Prostate gland (tissue), 2 donors: ENCODE data around the gene AP3B1. TPM values are rescaled to one million over a fixed set of nuclear protein-coding genes. Genes with fewer than 3 reads are reported as not detected.
"Not testable (repeated sequence)": the region's sequence is repeated elsewhere in the genome, so short reads cannot be mapped to it uniquely, and the experiment has no call there.

ENCODE experiments used
- DNase-seq: peaks from one replicate; pipeline ENCODE4 v3.0.0-alpha.2; 2019; ENCODE audit warnings: low spot score
- H3K27ac ChIP-seq, 2 donors: fragments of 200-600 bp; sonication (generic); 2 replicates each; pipeline ENCODE4 v1.5.1; 2017 to 2019
- H3K27me3 ChIP-seq: fragments of 200-600 bp; sonication (generic); replicated peaks from 2 replicates; pipeline ENCODE4 v1.5.1; 2019; ENCODE audit not compliant: insufficient read depth
- H3K36me3 ChIP-seq, 2 donors: fragments of 200-600 bp; sonication (generic); 1 replicate in 1 of 2; 2 replicates in 1 of 2; pipeline versions ENCODE4 v1.5.1 to v1.8.1; 2017 to 2019
- H3K4me1 ChIP-seq: fragments of 200-600 bp; sonication (generic); replicated peaks from 2 replicates; pipeline ENCODE4 v1.5.1; 2019
- H3K4me3 ChIP-seq, 2 donors: fragments of 200-600 bp; sonication (generic); 2 replicates each; pipeline ENCODE4 v1.5.1; 2017 to 2019
- H3K9me3 ChIP-seq: fragments of 200-600 bp; sonication (generic); 2 replicates; pipeline ENCODE4 v1.5.1; 2017
- CTCF ChIP-seq, 4 experiments: fragments of 200-600 bp in 2 of 4; fragments of 450-650 bp in 2 of 4; sonication (generic) in 2 of 4; IDR thresholded peaks; 1 replicate in 3 of 4; 2 replicates in 1 of 4; pipeline ENCODE4 v1.5.1; 2016 to 2019; ENCODE audit warnings: antibody characterized with exemption in 4 of 4, mild to moderate bottlenecking in 2 of 4, moderate library complexity in 2 of 4
- POLR2A ChIP-seq: fragments of 450-650 bp; IDR thresholded peaks from one replicate; pipeline ENCODE4 v1.6.1; 2016; ENCODE audit warnings: antibody characterized with exemption, mild to moderate bottlenecking
- POLR2AphosphoS5 ChIP-seq: sonication (generic); formaldehyde crosslinking; IDR thresholded peaks from one replicate; pipeline ENCODE4 v1.6.1; 2017; ENCODE audit warnings: antibody characterized with exemption
- WGBS: methylation state at CpG from one replicate; pipeline ENCODE4 v1.1.5; 2018; 5-methylcytosine and 5-hydroxymethylcytosine counted together
- intact Hi-C: fragments of 100-400 bp; cut with DNase I; formaldehyde crosslinking; loops from one replicate; pipeline ENCODE4 v1.14.2; 2022
- total RNA-seq, 2 donors: library from RNA; depleted of rRNA; stranded (reverse); fragments of >200 nt; gene quantifications; one replicate each; pipeline ENCODE4 v1.1.0, GENCODE V29; 2016

The AP3B1 gene
- total RNA-seq, 2 donors from 2014 or later, result 33.1 to 60.5 TPM

- Histone ChIP-seq H3K4me1 (no peaks in the 10 kb centered on the region), H3K9me3 (no peaks in the 10 kb centered on the region), H3K36me3 (no peaks in the 10 kb centered on the region), H3K4me3 (no peak overlapping the region), H3K27ac (no peak overlapping the region), H3K27me3 (no peaks in the 10 kb centered on the region)
- WGBS, result 96% methylated on average over 3 of the region's 3 CpGs
- no peak for DNase-seq
- intact Hi-C loops, result no loop called here
- no peak for TF ChIP-seq CTCF (IDR thresholded peaks at IDR 0.05)
Observed at GRCh38 chr5:78182838-78183237, 111.7 kb downstream of the AP3B1 start.

GRCh38 chr5:78178356-78178755, 116.1 kb downstream of the AP3B1 start:
- H3K36me3 ChIP-seq, result no peaks in the 10 kb centered on the region
- no peak for DNase-seq
- H3K4me3 ChIP-seq, result no peak overlapping the region
- no peaks in the 10 kb centered on the region for H3K9me3 ChIP-seq
- no peaks in the 10 kb centered on the region for H3K27me3 ChIP-seq
- TF ChIP-seq POLR2A (no peak), CTCF (IDR thresholded peaks at IDR 0.05) (no peak), POLR2AphosphoS5 (no peak)
- no peak overlapping the region for H3K27ac ChIP-seq
- intact Hi-C loops, result no loop called here
- WGBS, result 93% methylated on average over 5 of the region's 5 CpGs
- no peaks in the 10 kb centered on the region for H3K4me1 ChIP-seq

- H3K27ac ChIP-seq, H3K36me3 ChIP-seq, DNase-seq, intact Hi-C loops, H3K4me3 ChIP-seq, H3K9me3 ChIP-seq, H3K27me3 ChIP-seq, H3K4me1 ChIP-seq: not testable (repeated sequence)
- WGBS, result 100% methylated on average over 1 of the region's 1 CpG
Observed at GRCh38 chr5:78170335-78170734, 124.2 kb downstream of the AP3B1 start.

DNA sequence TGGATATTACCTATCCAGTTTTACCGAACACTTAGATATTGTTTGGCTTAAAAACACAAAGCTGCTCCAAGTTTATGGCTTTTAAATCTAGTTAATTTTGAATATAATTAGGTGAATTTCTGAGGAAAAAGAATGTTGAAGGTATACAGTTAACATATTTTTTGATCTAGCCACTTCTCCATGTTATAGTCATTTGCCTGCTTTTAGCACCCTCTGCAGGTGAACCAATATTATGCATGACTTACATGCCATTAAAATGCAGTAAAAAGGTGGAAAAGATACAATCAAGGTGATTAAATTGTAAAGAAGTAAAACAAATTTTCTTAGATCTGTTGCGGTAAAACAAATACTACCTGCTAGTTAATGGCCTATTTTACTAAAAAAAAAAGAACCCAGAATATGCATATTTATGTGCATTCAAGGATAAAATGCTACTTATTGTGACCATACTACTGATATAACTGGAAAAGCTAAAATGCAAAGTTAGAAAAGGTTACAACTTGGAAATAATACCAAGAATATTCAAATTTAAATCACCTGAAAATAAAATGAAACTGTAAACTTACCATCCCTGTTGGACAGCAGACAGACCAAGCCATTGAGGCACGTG, 132.1 kb downstream of the AP3B1 start:
- intact Hi-C loops, result no loop called here
- Histone ChIP-seq H3K9me3 (no peaks in the 10 kb centered on the region), H3K36me3 (no peaks in the 10 kb centered on the region), H3K4me3 (no peak overlapping the region), H3K27ac (no peak overlapping the region), H3K4me1 (no peaks in the 10 kb centered on the region), H3K27me3 (no peaks in the 10 kb centered on the region)
- no peak for DNase-seq
- TF ChIP-seq CTCF (IDR thresholded peaks at IDR 0.05), result peak in 2 of 4 experiments; percentile 45 to 50
- no peak for TF ChIP-seq POLR2A
- 82% methylated on average over 3 of the region's 3 CpGs for WGBS

GRCh38 chr5:78157001-78157400, 137.5 kb downstream of the AP3B1 start:
- no peaks in the 10 kb centered on the region for H3K9me3 ChIP-seq
- H3K4me3 ChIP-seq, result no peak overlapping the region
- H3K27ac ChIP-seq, result no peak overlapping the region
- no peaks in the 10 kb centered on the region for H3K27me3 ChIP-seq
- no peak for DNase-seq
- no peaks in the 10 kb centered on the region for H3K36me3 ChIP-seq
- intact Hi-C loops, result no loop called here
- H3K4me1 ChIP-seq, result no peaks in the 10 kb centered on the region
- TF ChIP-seq POLR2AphosphoS5 (no peak), POLR2A (no peak), CTCF (IDR thresholded peaks at IDR 0.05) (no peak)
- WGBS, result 95% methylated on average over 1 of the region's 1 CpG
